Thyroid gland (tissue), 4 donors: ENCODE results near the gene NDEL1. TPM values are rescaled to one million over a fixed set of nuclear protein-coding genes. Genes with fewer than 3 reads are reported as not detected.
"Not testable (repeated sequence)": the region's sequence is repeated elsewhere in the genome, so short reads cannot be mapped to it uniquely, and the experiment has no call there.

Experiments
- DNase-seq, 2 donors: peaks; one replicate each; pipeline ENCODE4 v3.0.0-alpha.2; 2019
- H3K27ac ChIP-seq, 3 donors: fragments of 200-600 bp; sonication (generic); 1 replicate in 2 of 3; 2 replicates in 1 of 3; pipeline ENCODE4 v1.5.1; 2016 to 2019; ENCODE audit warnings: mild to moderate bottlenecking in 1 of 3, moderate library complexity in 1 of 3
- H3K27me3 ChIP-seq: fragments of 200-600 bp; sonication (generic); one replicate; pipeline ENCODE4 v1.5.1; 2019
- H3K36me3 ChIP-seq, 2 donors: fragments of 200-600 bp; sonication (generic); one replicate each; pipeline ENCODE4 v1.5.1; 2016 to 2019
- H3K4me1 ChIP-seq, 2 donors: fragments of 200-600 bp; sonication (generic); one replicate each; pipeline ENCODE4 v1.5.1; 2017 to 2019
- H3K4me3 ChIP-seq, 3 donors: fragments of 200-600 bp; sonication (generic); replicated peaks in 1 of 3; 1 replicate in 2 of 3; 2 replicates in 1 of 3; pipeline ENCODE4 v1.5.1; 2016; ENCODE audit warnings: mild to moderate bottlenecking in 1 of 3
- H3K9me3 ChIP-seq: fragments of 200-600 bp; sonication (generic); one replicate; pipeline ENCODE4 v1.5.1; 2017
- POLR2A ChIP-seq, 2 donors: fragments of 450-650 bp; IDR thresholded peaks; one replicate each; pipeline ENCODE4 v1.6.1; 2017; ENCODE audit warnings: antibody characterized with exemption in 2 of 2, mild to moderate bottlenecking in 2 of 2, moderate library complexity in 1 of 2
- WGBS, 2 donors: methylation state at CpG; one replicate each; pipeline ENCODE4 v1.1.5; 2017; 5-methylcytosine and 5-hydroxymethylcytosine counted together
- intact Hi-C: fragments of 100-400 bp; cut with DNase I; formaldehyde crosslinking; loops from one replicate; pipeline ENCODE4 v1.15.1; 2023
- total RNA-seq, 4 donors: library from RNA; depleted of rRNA; stranded (reverse); fragments of >200 nt; gene quantifications; one replicate each; pipeline ENCODE4 v1.2.3, GENCODE V29; 2016
- TF ChIP-seq, protein P1 (sequence below), 6 experiments: fragments of 200-600 bp in 3 of 6; fragments of 450-650 bp in 3 of 6; sonication (generic) in 3 of 6; IDR thresholded peaks; one replicate each; pipeline ENCODE4 v1.5.1; 2016 to 2019; ENCODE audit warnings: antibody characterized with exemption in 6 of 6, mild to moderate bottlenecking in 2 of 6, inconsistent platforms in 1 of 6, moderate library complexity in 1 of 6

NDEL1 gene
- total RNA-seq, 4 donors from 2014 or later: 56.0 to 77.7 (median 59.5) TPM

DNA sequence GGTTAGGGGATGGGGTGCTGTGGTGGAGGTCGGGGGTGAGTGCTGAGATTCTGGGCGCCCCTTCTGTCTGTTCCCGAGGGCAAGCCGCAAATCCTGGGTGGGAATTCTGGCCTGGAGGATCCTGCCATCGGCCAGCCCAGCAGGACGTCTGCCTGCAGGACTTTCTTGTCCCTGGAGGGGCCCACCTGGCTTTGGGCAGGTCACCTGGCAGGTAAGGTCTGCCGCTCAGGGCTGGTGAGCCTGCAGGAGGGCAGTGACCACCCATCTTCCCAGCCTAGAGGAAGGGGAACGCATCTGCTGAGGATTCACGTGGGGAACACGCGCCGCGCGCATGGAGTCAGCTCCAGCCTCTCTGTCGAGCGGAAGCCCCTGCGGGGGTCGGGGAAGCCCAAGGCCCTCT is 43.4 kb upstream of the NDEL1 start:
- 47 to 68% methylated on average over 3 to 18 of the region's 18 CpGs for WGBS, 2 donors
- no peak for DNase-seq

DNA sequence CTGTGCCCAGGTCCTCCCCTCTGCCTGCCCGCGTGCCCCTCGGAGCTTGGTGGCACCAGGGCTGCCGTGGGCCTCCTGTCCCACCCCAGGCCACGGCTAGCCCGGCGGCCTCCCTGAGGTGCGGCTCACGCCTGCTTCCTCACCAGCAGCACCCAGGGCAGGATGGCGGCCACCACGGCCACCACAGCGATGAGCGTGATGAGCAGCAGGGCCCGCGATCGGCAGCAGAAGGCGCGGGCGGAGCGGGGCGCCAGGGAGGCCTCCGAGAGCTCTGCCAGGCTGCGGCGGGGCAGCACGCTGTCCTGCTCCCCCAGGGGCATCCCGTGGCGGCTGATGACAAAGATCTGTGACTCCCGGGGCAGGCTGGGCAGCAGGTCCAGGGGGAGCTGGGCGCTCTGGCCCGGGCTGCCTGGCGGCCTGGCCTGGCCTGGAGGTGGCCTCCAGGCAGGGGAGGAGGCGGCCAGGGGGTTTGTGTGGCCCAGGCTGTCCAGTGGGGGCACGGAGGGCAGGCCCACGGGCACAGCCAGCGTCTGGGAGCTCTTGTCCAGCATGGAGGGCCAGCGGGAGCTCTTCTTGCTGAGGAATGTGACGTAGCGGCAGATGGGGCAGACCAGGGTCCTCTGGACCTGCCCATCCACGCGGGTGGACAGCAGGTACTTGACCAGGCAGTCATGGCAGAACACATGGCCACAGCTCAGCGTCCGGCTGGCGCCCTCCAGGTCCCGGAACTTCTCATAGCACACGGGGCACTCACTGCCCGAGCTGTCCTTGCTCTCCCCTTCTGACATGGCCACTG is 42.8 kb upstream of the NDEL1 start:
- H3K9me3 ChIP-seq: no peaks in the 10 kb centered on the region
- TF ChIP-seq POLR2A (IDR thresholded peaks at IDR 0.05): no peak
- TF ChIP-seq, protein P1, sequence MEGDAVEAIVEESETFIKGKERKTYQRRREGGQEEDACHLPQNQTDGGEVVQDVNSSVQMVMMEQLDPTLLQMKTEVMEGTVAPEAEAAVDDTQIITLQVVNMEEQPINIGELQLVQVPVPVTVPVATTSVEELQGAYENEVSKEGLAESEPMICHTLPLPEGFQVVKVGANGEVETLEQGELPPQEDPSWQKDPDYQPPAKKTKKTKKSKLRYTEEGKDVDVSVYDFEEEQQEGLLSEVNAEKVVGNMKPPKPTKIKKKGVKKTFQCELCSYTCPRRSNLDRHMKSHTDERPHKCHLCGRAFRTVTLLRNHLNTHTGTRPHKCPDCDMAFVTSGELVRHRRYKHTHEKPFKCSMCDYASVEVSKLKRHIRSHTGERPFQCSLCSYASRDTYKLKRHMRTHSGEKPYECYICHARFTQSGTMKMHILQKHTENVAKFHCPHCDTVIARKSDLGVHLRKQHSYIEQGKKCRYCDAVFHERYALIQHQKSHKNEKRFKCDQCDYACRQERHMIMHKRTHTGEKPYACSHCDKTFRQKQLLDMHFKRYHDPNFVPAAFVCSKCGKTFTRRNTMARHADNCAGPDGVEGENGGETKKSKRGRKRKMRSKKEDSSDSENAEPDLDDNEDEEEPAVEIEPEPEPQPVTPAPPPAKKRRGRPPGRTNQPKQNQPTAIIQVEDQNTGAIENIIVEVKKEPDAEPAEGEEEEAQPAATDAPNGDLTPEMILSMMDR (IDR thresholded peaks at IDR 0.05): no peak
- no peaks in the 10 kb centered on the region for H3K36me3 ChIP-seq
- no peaks in the 10 kb centered on the region for H3K27me3 ChIP-seq
- 91 to 94% methylated on average over 24 to 33 of the region's 46 CpGs for WGBS, 2 donors
- no peak for DNase-seq
- H3K4me1 ChIP-seq: no peaks in the 10 kb centered on the region
- intact Hi-C loops: no loop called here
- no peak overlapping the region for H3K27ac ChIP-seq
- H3K4me3 ChIP-seq: no peak overlapping the region

More for the DNA sequence above, 43.4 kb upstream of the NDEL1 start:
- H3K4me3 ChIP-seq: no peak overlapping the region
- TF ChIP-seq, protein P1 (IDR thresholded peaks at IDR 0.05): no peak
- H3K4me1 ChIP-seq: no peaks in the 10 kb centered on the region
- intact Hi-C loops: no loop called here
- no peaks in the 10 kb centered on the region for H3K27me3 ChIP-seq
- no peaks in the 10 kb centered on the region for H3K9me3 ChIP-seq
- H3K36me3 ChIP-seq: no peaks in the 10 kb centered on the region
- no peak overlapping the region for H3K27ac ChIP-seq

DNA sequence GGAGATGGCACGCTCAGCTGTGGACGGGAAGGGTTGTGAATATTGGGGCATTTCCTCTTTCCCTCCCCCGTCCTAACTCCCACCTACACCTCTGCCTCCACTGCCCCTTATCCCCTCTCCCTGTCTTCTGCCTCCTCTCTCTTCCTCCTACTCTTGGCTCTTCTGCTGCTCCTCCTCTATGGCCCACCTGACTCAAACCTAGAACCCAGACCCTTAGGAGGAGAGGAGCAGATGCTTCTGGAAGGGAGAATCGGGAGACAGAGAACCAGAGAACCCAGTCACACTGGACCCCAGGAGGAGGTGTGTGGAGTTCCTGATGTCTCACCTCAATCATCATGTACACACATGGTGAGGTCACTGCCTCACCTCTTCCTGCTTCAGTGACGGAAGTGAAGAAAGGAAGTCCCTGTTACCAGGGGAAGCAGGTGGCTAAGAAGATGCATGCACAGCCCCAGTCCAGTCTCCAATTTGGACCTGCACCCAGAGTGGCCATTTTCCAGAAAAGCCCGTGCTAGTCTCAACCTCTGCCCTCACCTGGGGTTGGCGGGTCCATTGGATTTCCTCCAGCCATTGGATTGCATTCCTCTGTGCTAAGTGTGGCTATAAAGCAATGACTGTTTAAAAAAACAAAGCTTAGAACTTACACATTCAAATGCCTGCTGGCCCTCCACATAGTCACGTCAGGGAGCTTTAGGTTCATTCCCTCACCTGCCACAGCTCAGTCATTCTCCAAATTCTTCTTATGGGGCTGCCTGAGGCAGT is 42.0 kb upstream of the NDEL1 start:
- TF ChIP-seq, protein P1 (IDR thresholded peaks at IDR 0.05): no peak
- TF ChIP-seq POLR2A (IDR thresholded peaks at IDR 0.05): no peak
- WGBS, 2 donors: 52 to 62% methylated on average over 8 of the region's 8 CpGs

DNA sequence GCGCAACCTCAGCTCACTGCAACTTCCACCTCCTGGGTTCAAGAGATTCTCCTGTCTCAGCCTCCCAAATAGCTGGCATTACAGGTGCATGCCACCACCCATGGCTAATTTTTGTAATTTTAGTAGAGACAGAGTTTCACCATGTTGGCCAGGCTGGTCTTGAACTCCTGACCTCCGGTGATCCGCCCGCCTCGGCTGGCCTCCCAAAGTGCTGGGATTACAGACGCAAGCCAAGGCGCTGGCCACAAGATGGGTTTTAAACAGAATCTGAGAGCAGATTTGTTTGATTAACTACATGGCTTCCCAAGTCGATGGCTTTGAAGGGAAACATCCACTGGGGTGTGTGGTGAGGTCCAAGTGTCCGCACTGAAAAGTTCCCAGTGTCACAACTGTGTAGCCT is 41.2 kb upstream of the NDEL1 start:
- H3K9me3 ChIP-seq, intact Hi-C loops, H3K36me3 ChIP-seq, H3K4me3 ChIP-seq, DNase-seq, H3K27ac ChIP-seq, H3K27me3 ChIP-seq, H3K4me1 ChIP-seq: not testable (repeated sequence)
- 81 to 86% methylated on average over 9 of the region's 9 CpGs for WGBS, 2 donors

More for the DNA sequence above, 42.0 kb upstream of the NDEL1 start:
- Histone ChIP-seq H3K4me1 (no peaks in the 10 kb centered on the region), H3K9me3 (no peaks in the 10 kb centered on the region), H3K4me3 (no peak overlapping the region), H3K27ac (no peak overlapping the region), H3K36me3 (no peaks in the 10 kb centered on the region), H3K27me3 (no peaks in the 10 kb centered on the region)
- intact Hi-C loops: no loop called here
- DNase-seq: no peak

DNA sequence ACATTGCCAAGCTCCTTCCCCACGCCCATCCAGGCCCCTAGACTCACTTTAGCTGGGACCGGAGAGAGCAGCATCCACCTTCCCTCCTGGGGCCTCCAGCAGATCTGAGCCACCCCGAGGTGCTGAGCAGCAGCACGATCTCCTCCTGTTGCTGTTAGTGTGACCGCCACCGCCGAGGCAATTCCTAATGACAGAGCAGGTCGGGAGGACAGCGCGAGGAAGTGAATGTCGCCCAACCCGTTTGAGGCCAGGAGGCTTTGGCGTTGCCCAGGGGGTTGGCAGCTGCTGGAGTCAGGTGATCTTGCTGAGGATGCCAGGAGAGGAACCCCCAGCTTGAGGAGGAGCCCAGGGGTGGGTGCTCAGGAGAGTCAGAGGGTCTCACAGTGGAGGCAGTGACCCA is 38.0 kb upstream of the NDEL1 start, which contains the start of gene RNF222:
RNF222 (minus strand) TSS at position 192 of the 400 bp plus-strand sequence. CDS start 4,366 bp downstream, outside the sequence.
- DNase-seq: no peak
- Histone ChIP-seq H3K27me3 (no peaks in the 10 kb centered on the region), H3K4me1 (no peaks in the 10 kb centered on the region), H3K36me3 (no peaks in the 10 kb centered on the region), H3K27ac (no peak within 1 kb of the TSS), H3K9me3 (no peaks in the 10 kb centered on the region), H3K4me3 (no peak within 1 kb of the TSS)
- 39 to 69% methylated on average over 2 to 13 of the region's 13 CpGs for WGBS, 2 donors
- intact Hi-C loops: no loop called here
- TF ChIP-seq POLR2A (IDR thresholded peaks at IDR 0.05): no peak

DNA sequence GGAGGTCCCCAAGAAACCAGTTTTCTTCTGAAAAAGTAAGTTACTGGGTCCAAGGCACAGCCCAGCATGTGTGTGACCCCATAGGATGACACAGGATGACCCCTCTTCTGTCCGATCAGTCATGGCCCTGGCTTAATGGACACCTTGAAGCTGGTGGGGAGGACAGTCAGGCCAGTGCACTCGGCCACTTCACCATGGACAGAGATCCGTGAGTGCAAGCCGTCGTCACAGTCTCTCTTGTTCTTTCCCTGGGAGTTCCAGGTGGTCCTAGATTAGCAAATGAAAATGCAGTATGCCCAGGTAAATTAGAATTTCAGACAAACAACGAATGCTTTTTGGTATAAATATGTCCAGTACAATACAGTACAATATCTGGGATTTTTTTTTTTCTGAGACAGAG is 36.7 kb upstream of the NDEL1 start:
- DNase-seq: no peak
- no peaks in the 10 kb centered on the region for H3K27me3 ChIP-seq
- WGBS, 2 donors: 54 to 57% methylated on average over 6 of the region's 6 CpGs
- H3K4me1 ChIP-seq: no peaks in the 10 kb centered on the region
- H3K4me3 ChIP-seq: no peak overlapping the region
- no peak overlapping the region for H3K27ac ChIP-seq
- TF ChIP-seq POLR2A (IDR thresholded peaks at IDR 0.05): no peak
- TF ChIP-seq, protein P1 (IDR thresholded peaks at IDR 0.05): no peak
- intact Hi-C loops: no loop called here
- no peaks in the 10 kb centered on the region for H3K9me3 ChIP-seq
- H3K36me3 ChIP-seq: no peaks in the 10 kb centered on the region
